HepG2 (cell line): ENCODE measurements around the gene CASKIN1. TPM values are rescaled to one million over a fixed set of nuclear protein-coding genes. Genes with fewer than 3 reads are reported as not detected.

ENCODE experiments used
- CBFB ChIP-seq: sonication (generic); formaldehyde crosslinking; IDR thresholded peaks from 2 replicates; pipeline ENCODE4 v1.4.0; 2020; ENCODE audit warnings: missing genetic modification reagents
- KLF16 ChIP-seq, 2 experiments: sonication (generic) in 1 of 2; formaldehyde crosslinking in 1 of 2; IDR thresholded peaks; 2 replicates each; pipeline versions ENCODE4 v1.6.1 to v1.8.0; 2016 to 2023; ENCODE audit warnings: missing genetic modification reagents in 2 of 2, missing compliant biosample characterization in 1 of 2
- LCORL ChIP-seq, 2 experiments: fragments of 450-650 bp in 1 of 2; sonication (generic) in 1 of 2; formaldehyde crosslinking in 1 of 2; IDR thresholded peaks; 2 replicates each; pipeline versions ENCODE4 v1.5.0 to v1.6.1; 2017 to 2020; ENCODE audit warnings: antibody characterized with exemption in 1 of 2, missing genetic modification reagents in 1 of 2
- MED8 ChIP-seq: sonication (generic); formaldehyde crosslinking; IDR thresholded peaks from 2 replicates; pipeline ENCODE4 v1.8.1; 2023; ENCODE audit warnings: mild to moderate bottlenecking, missing genetic modification reagents; ENCODE audit not compliant: insufficient replicate concordance
- NCOA5 ChIP-seq: sonication (generic); formaldehyde crosslinking; IDR thresholded peaks from 2 replicates; pipeline ENCODE4 v1.4.0; 2020; ENCODE audit warnings: missing genetic modification reagents
- NFIB ChIP-seq: sonication (generic); formaldehyde crosslinking; IDR thresholded peaks from 2 replicates; pipeline ENCODE4 v1.9.0; 2021; ENCODE audit warnings: missing genetic modification reagents, mild to moderate bottlenecking, borderline replicate concordance
- NONO ChIP-seq, 2 experiments: fragments of 450-650 bp in 1 of 2; sonication (generic) in 1 of 2; formaldehyde crosslinking in 1 of 2; IDR thresholded peaks in 1 of 2; conservative IDR thresholded peaks in 1 of 2; 2 replicates each; pipeline versions ENCODE4 v1.6.1 to v1.8.0; 2017 to 2022; ENCODE audit warnings: mild to moderate bottlenecking in 1 of 2, missing genetic modification reagents in 1 of 2, moderate library complexity in 1 of 2
- POGZ ChIP-seq: sonication (generic); formaldehyde crosslinking; IDR thresholded peaks from 2 replicates; pipeline ENCODE4 v1.4.0; 2020; ENCODE audit warnings: mild to moderate bottlenecking, missing genetic modification reagents
- RAD21 ChIP-seq: fragments of 450-650 bp; formaldehyde crosslinking; IDR thresholded peaks from 2 replicates; pipeline ENCODE4 v1.5.0; 2020; ENCODE audit warnings: mild to moderate bottlenecking
- SP4 ChIP-seq: sonication (generic); formaldehyde crosslinking; IDR thresholded peaks from 2 replicates; pipeline ENCODE4 v1.8.1; 2023; ENCODE audit warnings: mild to moderate bottlenecking, missing genetic modification reagents
- ZNF235 ChIP-seq: sonication (generic); formaldehyde crosslinking; IDR thresholded peaks from 2 replicates; pipeline ENCODE4 v1.8.1; 2023; ENCODE audit warnings: mild to moderate bottlenecking, missing genetic modification reagents, borderline replicate concordance
- ZNF333 ChIP-seq: sonication (generic); formaldehyde crosslinking; IDR thresholded peaks from 2 replicates; pipeline ENCODE4 v1.4.0; 2020; ENCODE audit warnings: mild to moderate bottlenecking, missing genetic modification reagents, borderline replicate concordance
- polyA plus RNA-seq, 8 experiments: library from polyadenylated mRNA; depleted of rRNA in 3 of 8; stranded (reverse) in 7 of 8; unstranded in 1 of 8; fragments of >200 nt; fragmentation: Illumina TruSeq in 4 of 8; extraction: Trizol in 4 of 8; gene quantifications; 2 replicates each; pipeline versions ENCODE4 v1.2.1 to v1.2.3, GENCODE V29; 2011 to 2016; ENCODE audit warnings: low read depth in 4 of 8, missing spikeins in 1 of 8, mixed read lengths in 1 of 8; ENCODE audit not compliant: insufficient read depth in 1 of 8
- total RNA-seq, 5 experiments: library from RNA; depleted of rRNA; stranded (reverse); fragments of >200 nt; fragmentation: Illumina TruSeq; extraction: Trizol; gene quantifications; 2 replicates each; pipeline ENCODE4 v1.2.3, GENCODE V29; 2016; ENCODE audit warnings: low read depth in 1 of 5
- TF ChIP-seq, protein P1 (sequence below): sonication (generic); formaldehyde crosslinking; IDR thresholded peaks from 2 replicates; pipeline ENCODE4 v1.5.0; 2020; ENCODE audit warnings: missing genetic modification reagents
- TF ChIP-seq, protein P2 (sequence below): sonication (generic); formaldehyde crosslinking; IDR thresholded peaks from 2 replicates; pipeline ENCODE4 v1.9.0; 2022; ENCODE audit warnings: missing genetic modification reagents, mild to moderate bottlenecking, borderline replicate concordance
- TF ChIP-seq, protein P3 (sequence below): sonication (generic); formaldehyde crosslinking; IDR thresholded peaks from 2 replicates; pipeline ENCODE4 v1.4.0; 2020; ENCODE audit warnings: missing genetic modification reagents
- TF ChIP-seq, protein P4 (sequence below): IDR thresholded peaks from 2 replicates; pipeline ENCODE4 v1.6.1; 2018; ENCODE audit warnings: missing genetic modification reagents, mild to moderate bottlenecking, missing compliant biosample characterization

The CASKIN1 gene
- total and polyA plus RNA-seq, 2 of the 13 experiments (the other 11 are each of a cell fraction or from before 2014, with no cell fraction given) = 1.2 to 2.2 TPM

DNA sequence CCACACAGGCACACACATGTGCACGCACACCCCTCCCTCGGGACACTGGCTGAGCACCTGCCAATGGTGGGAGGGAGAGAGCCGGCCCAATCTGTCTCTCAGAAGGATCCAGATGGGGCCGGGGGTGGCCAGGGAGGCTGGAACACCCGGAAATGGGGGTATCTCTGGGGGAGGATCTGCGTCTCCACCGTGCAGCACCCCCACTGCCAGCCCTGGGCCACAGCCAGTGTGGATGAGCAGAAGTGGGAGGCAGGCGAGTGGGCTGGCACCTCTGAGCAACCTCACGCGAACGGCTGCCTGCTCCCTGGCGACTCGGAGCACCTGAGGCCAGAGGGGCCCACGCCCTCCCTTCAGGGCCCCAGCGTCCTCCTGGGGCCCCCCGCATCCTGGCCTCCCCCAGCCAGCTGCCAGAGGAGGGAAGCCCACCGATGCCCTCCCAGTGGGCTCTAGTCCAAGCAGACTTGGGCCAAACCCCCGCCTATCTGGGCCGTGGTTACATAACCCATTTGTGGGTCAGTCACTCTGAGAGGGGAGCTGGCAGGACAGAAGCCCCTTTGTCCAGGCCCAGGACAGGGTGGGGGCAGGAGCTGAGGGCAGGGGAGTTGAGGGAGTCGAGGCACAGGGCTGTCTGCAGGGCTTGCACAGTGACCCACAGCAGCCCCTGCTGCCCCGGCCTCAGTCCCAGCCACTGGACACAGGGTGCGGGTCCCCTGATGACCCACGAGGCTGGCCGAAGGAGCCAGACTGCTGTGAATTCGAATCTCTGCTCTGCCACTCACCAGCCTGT, 5.6 kb downstream of the CASKIN1 start (continued):
- no peak for TF ChIP-seq CBFB (CRISPR knock-in tag)
- no peak for TF ChIP-seq KLF16 (CRISPR knock-in tag; IDR thresholded peaks at IDR 0.05)
- TF ChIP-seq POGZ (CRISPR knock-in tag) = 0 out of 2 replicates have a peak, but pooled peaks have one; percentile 36
- TF ChIP-seq NCOA5 = no peak
- no peak for TF ChIP-seq NONO (IDR thresholded peaks at IDR 0.05)
- TF ChIP-seq NONO (CRISPR knock-in tag; conservative IDR thresholded peaks at IDR 0.05) = 0 out of 2 replicates have a peak, but pooled peaks have one; percentile 25
- no peak for TF ChIP-seq LCORL (IDR thresholded peaks at IDR 0.05)
- 0 out of 2 replicates have a peak, but pooled peaks have one; percentile 22 for TF ChIP-seq LCORL (CRISPR knock-in tag; IDR thresholded peaks at IDR 0.05)
- TF ChIP-seq, protein P1, sequence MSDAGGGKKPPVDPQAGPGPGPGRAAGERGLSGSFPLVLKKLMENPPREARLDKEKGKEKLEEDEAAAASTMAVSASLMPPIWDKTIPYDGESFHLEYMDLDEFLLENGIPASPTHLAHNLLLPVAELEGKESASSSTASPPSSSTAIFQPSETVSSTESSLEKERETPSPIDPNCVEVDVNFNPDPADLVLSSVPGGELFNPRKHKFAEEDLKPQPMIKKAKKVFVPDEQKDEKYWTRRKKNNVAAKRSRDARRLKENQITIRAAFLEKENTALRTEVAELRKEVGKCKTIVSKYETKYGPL = peak; percentile 35; the same call in 1 of the 2 replicates
- TF ChIP-seq ZNF235 = 0 out of 2 replicates have a peak, but pooled peaks have one; percentile 65
- TF ChIP-seq, protein P2, sequence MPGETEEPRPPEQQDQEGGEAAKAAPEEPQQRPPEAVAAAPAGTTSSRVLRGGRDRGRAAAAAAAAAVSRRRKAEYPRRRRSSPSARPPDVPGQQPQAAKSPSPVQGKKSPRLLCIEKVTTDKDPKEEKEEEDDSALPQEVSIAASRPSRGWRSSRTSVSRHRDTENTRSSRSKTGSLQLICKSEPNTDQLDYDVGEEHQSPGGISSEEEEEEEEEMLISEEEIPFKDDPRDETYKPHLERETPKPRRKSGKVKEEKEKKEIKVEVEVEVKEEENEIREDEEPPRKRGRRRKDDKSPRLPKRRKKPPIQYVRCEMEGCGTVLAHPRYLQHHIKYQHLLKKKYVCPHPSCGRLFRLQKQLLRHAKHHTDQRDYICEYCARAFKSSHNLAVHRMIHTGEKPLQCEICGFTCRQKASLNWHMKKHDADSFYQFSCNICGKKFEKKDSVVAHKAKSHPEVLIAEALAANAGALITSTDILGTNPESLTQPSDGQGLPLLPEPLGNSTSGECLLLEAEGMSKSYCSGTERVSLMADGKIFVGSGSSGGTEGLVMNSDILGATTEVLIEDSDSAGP (CRISPR knock-in tag) = 0 out of 2 replicates have a peak, but pooled peaks have one; percentile 43
- TF ChIP-seq RAD21 (CRISPR knock-in tag) = no peak
- TF ChIP-seq MED8 (CRISPR knock-in tag) = peak; percentile 35
- 0 out of 2 replicates have a peak, but pooled peaks have one; percentile 39 for TF ChIP-seq ZNF333 (CRISPR knock-in tag)
- TF ChIP-seq, protein P3, sequence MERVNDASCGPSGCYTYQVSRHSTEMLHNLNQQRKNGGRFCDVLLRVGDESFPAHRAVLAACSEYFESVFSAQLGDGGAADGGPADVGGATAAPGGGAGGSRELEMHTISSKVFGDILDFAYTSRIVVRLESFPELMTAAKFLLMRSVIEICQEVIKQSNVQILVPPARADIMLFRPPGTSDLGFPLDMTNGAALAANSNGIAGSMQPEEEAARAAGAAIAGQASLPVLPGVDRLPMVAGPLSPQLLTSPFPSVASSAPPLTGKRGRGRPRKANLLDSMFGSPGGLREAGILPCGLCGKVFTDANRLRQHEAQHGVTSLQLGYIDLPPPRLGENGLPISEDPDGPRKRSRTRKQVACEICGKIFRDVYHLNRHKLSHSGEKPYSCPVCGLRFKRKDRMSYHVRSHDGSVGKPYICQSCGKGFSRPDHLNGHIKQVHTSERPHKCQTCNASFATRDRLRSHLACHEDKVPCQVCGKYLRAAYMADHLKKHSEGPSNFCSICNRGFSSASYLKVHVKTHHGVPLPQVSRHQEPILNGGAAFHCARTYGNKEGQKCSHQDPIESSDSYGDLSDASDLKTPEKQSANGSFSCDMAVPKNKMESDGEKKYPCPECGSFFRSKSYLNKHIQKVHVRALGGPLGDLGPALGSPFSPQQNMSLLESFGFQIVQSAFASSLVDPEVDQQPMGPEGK (CRISPR knock-in tag) = peak; percentile 42; the same call in 1 of the 2 replicates
- TF ChIP-seq, protein P4, sequence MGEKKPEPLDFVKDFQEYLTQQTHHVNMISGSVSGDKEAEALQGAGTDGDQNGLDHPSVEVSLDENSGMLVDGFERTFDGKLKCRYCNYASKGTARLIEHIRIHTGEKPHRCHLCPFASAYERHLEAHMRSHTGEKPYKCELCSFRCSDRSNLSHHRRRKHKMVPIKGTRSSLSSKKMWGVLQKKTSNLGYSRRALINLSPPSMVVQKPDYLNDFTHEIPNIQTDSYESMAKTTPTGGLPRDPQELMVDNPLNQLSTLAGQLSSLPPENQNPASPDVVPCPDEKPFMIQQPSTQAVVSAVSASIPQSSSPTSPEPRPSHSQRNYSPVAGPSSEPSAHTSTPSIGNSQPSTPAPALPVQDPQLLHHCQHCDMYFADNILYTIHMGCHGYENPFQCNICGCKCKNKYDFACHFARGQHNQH = 0 out of 2 replicates have a peak, but pooled peaks have one; percentile 27
- TF ChIP-seq NFIB (CRISPR knock-in tag) = no peak
- 0 out of 2 replicates have a peak, but pooled peaks have one; percentile 36 for TF ChIP-seq SP4 (CRISPR knock-in tag)
